GM12801 (cell line): ENCODE measurements around the gene PPP1R37.

Experiments
- TF ChIP-seq, protein P1 (sequence below): IDR thresholded peaks from one replicate; pipeline ENCODE4 v1.5.1; 2011; ENCODE audit warnings: control low read depth; ENCODE audit not compliant: insufficient read length; ENCODE audit errors: extremely low read depth

Gene PPP1R37

DNA sequence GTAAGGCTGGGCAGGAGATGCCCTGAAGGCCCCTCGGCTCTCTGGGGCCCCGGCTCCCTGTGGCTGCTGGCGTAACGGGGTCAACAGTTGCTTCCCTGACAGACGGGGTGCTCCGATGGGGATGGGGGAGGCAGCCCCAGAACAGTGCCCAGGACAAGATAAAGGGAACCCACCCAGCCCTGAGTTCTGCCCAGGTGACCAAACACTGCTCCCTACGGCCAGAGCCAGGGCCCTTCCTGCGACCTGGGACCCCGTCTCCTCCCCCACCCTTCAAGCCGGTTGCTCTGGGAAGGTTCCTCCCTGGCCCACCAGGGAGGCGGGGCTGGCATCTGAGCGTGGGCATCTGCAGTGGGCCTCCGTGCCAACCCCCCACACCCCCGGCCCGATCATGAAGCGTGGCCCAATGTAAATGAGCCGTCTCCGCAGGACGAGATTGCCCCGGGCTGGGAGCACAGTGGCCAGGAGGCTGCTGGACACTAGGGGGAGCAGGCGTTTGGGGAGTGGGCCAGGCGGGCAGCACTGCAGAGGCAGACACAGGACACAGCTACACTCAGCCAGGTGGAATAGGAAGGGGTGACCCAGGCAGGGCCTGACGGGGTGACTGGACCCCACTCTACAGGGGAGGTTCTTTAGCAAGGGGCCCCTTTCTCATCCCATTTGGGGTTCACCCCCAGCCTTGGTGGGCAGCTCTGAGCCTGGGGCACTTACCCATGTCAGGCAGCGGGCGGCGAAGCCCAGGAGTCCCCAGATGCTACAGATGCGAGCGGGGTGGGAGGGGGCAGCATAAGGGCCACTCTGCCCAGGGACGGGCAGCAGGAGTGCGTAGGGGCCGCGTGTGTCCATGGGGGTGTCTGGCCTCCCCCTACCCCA is 69.0 kb downstream of the PPP1R37 start:
- TF ChIP-seq, protein P1, sequence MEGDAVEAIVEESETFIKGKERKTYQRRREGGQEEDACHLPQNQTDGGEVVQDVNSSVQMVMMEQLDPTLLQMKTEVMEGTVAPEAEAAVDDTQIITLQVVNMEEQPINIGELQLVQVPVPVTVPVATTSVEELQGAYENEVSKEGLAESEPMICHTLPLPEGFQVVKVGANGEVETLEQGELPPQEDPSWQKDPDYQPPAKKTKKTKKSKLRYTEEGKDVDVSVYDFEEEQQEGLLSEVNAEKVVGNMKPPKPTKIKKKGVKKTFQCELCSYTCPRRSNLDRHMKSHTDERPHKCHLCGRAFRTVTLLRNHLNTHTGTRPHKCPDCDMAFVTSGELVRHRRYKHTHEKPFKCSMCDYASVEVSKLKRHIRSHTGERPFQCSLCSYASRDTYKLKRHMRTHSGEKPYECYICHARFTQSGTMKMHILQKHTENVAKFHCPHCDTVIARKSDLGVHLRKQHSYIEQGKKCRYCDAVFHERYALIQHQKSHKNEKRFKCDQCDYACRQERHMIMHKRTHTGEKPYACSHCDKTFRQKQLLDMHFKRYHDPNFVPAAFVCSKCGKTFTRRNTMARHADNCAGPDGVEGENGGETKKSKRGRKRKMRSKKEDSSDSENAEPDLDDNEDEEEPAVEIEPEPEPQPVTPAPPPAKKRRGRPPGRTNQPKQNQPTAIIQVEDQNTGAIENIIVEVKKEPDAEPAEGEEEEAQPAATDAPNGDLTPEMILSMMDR: no peak

DNA sequence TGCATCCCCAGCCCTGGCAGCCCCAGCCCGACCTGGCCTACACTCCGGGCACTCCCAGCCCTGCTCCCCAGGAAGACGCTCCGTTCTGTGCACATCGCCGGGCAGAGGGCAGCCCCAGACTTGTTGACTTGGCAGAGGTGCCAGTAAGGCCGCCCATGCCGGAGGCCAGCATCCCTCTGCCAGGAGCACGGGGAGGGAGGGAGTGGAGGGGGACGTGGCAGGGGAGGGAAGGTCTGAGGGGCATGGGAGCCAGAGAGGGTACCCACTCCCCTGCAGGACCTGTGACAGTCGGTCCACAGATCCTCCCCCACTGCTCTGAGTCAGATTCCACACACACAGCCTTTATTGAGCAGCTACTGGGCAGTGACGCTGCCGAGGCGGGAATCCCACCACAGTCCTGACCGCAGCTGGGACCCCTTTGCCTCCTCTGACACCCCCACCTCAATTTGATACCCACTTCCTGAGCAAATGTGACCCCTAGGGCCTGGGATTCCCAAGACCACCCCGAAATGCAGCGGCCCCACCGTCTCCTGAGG is 69.7 kb downstream of the PPP1R37 start:
- TF ChIP-seq, protein P1: no peak

DNA sequence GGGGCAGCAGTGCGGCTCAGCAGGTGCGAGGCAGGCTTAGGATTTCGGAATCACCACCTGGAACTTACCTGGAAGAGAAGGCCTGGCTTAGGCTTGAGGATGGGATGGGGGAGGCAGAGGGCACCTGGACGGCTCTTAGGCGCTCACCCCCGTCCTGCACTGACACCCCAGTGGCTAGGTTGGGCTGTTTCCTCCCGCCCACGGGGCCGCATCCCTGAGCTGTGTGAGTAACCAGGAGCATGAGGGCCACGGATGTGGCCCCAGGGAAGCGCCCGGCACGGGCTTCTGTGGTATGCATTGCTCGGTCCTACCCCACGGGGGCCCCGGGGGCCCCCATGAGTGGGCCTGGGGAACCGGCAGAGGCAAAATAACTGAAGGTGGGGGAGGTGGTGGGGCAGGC is 70.2 kb downstream of the PPP1R37 start:
- TF ChIP-seq, protein P1: no peak

DNA sequence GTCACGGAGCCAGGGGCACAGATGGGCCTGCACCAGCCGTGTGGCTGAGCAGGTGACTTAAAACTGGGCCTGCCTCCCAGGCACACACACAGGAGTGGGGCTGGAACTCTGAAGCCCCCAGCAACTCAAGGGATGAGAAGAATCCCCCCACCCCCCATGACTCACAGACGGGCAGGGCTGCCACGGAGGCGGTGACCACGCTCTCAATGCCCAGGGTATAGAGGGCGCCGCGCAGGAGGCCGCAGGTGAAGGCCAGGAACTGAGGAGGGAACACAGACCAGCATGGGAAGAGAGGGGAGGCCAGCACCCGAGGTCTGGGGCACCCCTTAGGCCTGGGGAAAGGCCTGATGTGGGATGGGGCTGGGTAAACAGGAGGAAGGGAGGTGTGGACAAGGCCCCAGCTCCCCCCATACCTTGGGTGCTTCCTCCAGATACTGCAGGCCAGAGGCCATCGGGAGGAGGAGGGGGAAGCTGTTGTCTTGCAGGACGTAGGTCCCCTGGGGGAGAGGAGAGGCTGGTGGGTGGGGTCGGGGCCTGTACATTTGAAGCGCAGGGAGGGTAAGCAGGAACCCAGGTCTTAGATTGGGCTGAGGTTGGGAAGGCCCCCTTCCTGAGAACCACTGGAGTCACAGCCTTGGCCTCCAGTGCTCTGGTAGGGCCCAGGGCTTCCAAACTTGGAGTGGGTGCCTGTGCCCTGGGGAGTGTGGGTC is 70.9 kb downstream of the PPP1R37 start:
- TF ChIP-seq, protein P1: no peak

DNA sequence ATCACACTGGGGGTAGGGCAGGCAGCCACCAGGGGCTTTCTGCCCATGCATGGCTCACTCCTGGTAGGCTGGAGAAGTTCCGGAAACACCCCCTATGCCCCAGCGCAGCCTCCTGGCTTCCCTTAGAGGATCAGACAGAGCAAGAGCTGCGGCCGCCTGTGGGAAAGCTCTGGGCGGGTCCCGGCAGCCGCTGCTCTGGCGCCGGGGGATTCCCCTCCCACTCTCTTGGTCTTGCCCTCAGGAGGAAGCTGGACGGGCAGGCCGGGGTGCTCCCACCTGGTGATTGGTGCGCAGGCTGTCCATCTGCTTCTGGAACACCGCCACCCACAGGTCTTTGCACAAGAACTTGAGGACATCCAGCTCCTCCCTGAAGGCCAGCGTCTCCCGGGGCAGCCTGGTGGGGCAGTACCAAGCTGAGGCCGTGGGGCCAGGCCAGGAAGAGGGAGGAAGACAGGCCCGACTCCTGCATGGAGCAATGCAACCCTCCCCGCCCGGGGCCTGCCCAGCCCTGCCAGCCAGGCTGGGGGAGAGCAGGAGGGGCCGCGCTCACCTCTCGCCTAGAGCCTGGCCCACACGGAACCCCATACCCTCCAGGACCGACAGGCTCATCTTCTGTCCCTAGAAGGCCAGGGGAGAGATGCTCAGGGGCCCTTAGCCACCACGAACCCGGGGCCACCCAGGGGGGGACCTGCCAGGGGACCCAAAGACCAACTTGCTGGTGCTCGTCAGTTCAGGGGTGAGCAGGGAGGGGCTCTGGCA is 71.8 kb downstream of the PPP1R37 start:
- TF ChIP-seq, protein P1: no peak

DNA sequence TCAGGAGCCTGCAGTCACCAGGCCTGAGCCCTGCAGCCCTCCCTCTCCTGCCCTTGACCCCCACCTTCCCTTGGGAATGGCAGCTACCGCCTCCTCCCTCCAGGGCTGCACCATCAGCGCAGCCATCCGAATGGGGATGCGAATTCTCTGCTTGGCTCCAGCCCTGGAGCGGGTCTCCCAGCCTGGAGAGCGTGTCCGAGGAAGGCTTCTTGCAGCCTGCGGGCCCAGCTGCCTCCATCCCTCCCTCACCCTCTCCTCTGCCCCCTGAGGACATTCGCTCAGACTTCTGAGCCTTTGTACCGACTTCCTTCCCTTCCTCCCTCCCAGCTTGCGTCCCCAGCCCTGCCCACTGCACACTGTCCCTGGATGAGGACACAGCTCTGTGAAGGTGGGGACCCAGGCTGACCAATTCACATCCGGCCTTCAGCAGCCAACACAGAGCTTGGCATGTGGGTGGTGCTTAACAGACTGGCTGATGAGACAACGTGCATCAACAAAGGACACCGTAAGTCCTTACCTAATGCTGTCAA is 73.8 kb downstream of the PPP1R37 start:
- TF ChIP-seq, protein P1: no peak
